Panc1 (cell line): ENCODE measurements around the gene AGBL2. TPM values are rescaled to one million over a fixed set of nuclear protein-coding genes. Genes with fewer than 3 reads are reported as not detected.

Source experiments
- ATAC-seq: fragments of 200-7000 bp; cut with Tn5 transposase; 2 replicates; pipeline ENCODE4 v1.9.1; 2020; ENCODE audit warnings: mild to moderate bottlenecking, moderate library complexity
- BruUV-seq: library from RNA; stranded (reverse); fragments of 400-500 nt; replicated peaks from 2 replicates; lab custom pipeline; 2021; lab: Mats Ljungman, UMichigan
- CTCF ChIA-PET: fragments of 300-600 bp; sonication (Branson Sonifier 250); formaldehyde crosslinking; loops from one replicate; lab custom pipeline; 2022; ENCODE audit warnings: antibody characterized with exemption; lab: Charles Lee
- POLR2A ChIA-PET: fragments of 300-600 bp; sonication (Branson Sonifier 250); formaldehyde crosslinking; loops from one replicate; lab custom pipeline; 2022; ENCODE audit warnings: antibody characterized with exemption; lab: Charles Lee
- DNase-seq: peaks from one replicate; pipeline ENCODE4 v3.0.0-alpha.2; 2010; ENCODE audit warnings: low read depth, low spot score
- H3K27ac ChIP-seq: 2 replicates; pipeline ENCODE4 v1.5.1; 2011; ENCODE audit warnings: mild to moderate bottlenecking, low read length, inconsistent platforms
- H3K27me3 ChIP-seq: fragments of 200-500 bp; sonication (Bioruptor generic); 2 replicates; pipeline ENCODE4 v1.6.0; 2014; ENCODE audit warnings: low read length, inconsistent platforms; ENCODE audit not compliant: control insufficient read depth, insufficient read depth
- H3K36me3 ChIP-seq: fragments of 200-500 bp; sonication (Bioruptor generic); 2 replicates; pipeline ENCODE4 v1.5.1; 2014; ENCODE audit warnings: inconsistent platforms, mild to moderate bottlenecking, low read length, moderate library complexity; ENCODE audit not compliant: control insufficient read depth, insufficient read depth
- H3K4me1 ChIP-seq: 2 replicates; pipeline ENCODE4 v1.5.1; 2011; ENCODE audit warnings: inconsistent platforms, mild to moderate bottlenecking, low read length, moderate library complexity; ENCODE audit not compliant: control insufficient read depth, insufficient read depth
- H3K4me3 ChIP-seq, 2 experiments: 2 replicates each; pipeline ENCODE4 v1.5.1; 2011 to 2012; ENCODE audit warnings: low read depth in 2 of 2, low read length in 2 of 2, mild to moderate bottlenecking in 2 of 2, inconsistent platforms in 1 of 2, moderate library complexity in 1 of 2
- H3K9me3 ChIP-seq: fragments of 200-500 bp; sonication (Bioruptor generic); 2 replicates; pipeline ENCODE4 v1.5.1; 2014; ENCODE audit warnings: low read depth, mild to moderate bottlenecking, inconsistent platforms, low read length, moderate library complexity; ENCODE audit not compliant: control insufficient read depth, insufficient read depth
- CTCF ChIP-seq: fragments of 450-650 bp; IDR thresholded peaks from 2 replicates; pipeline ENCODE4 v1.5.1; 2017; ENCODE audit warnings: mild to moderate bottlenecking
- POLR2AphosphoS5 ChIP-seq: IDR thresholded peaks from 2 replicates; pipeline ENCODE4 v1.6.1; 2012; ENCODE audit warnings: mild to moderate bottlenecking, low read depth, low read length, moderate library complexity
- REST ChIP-seq, 2 experiments: IDR thresholded peaks; 2 replicates each; pipeline ENCODE4 v1.6.1; 2011 to 2012; ENCODE audit warnings: low read depth in 2 of 2, control low read depth in 1 of 2, low read length in 1 of 2, mild to moderate bottlenecking in 1 of 2, moderate library complexity in 1 of 2; ENCODE audit not compliant: insufficient read depth in 1 of 2
- SIN3A ChIP-seq: IDR thresholded peaks from 2 replicates; pipeline ENCODE4 v1.6.1; 2012; ENCODE audit warnings: low read depth, mild to moderate bottlenecking, low read length, moderate library complexity, borderline replicate concordance; ENCODE audit not compliant: insufficient read depth
- TCF7L2 ChIP-seq: IDR thresholded peaks from 2 replicates; pipeline ENCODE4 v1.6.1; 2011; ENCODE audit warnings: mild to moderate bottlenecking, low read depth, low read length, inconsistent platforms
- in situ Hi-C: cut with HindIII; loops from 2 replicates; pipeline ENCODE4 v1.10.0; 2016; ENCODE audit warnings: low sequenced_read_pairs, low pct_unique_long_range_greater_than_20kb
- intact Hi-C: fragments of 100-400 bp; cut with micrococcal nuclease; formaldehyde crosslinking; loops from one replicate; pipeline ENCODE4 v1.10.0; 2022; ENCODE audit not compliant: unreplicated experiment
- total RNA-seq: library from RNA; stranded (reverse); gene quantifications from one replicate; pipeline ENCODE4 v1.2.1, GENCODE V29; 2021; ENCODE audit not compliant: unreplicated experiment

The AGBL2 gene
- total RNA-seq, 1 experiment from 2014 or later = 6.8 TPM

GRCh38 chr11:47659276-47659675 lies 55.9 kb downstream of the AGBL2 start:
- in situ Hi-C loops (no loop called here), intact Hi-C loops (no loop called here)
- H3K27ac ChIP-seq = no peak overlapping the region
- ChIA-PET POLR2A (no interaction called here), CTCF (no interaction called here)
- no peaks in the 10 kb centered on the region for H3K9me3 ChIP-seq
- H3K36me3 ChIP-seq = no peaks in the 10 kb centered on the region
- no peak overlapping the region for H3K4me3 ChIP-seq
- TF ChIP-seq TCF7L2 = no peak
- no TSS peak for BruUV-seq
- no peaks in the 10 kb centered on the region for H3K27me3 ChIP-seq
- ATAC-seq = no peak
- H3K4me1 ChIP-seq = no peaks in the 10 kb centered on the region
- no peak for DNase-seq

GRCh38 chr11:47656260-47656885 lies 58.8 kb downstream of the AGBL2 start:
- H3K9me3 ChIP-seq = no peaks in the 10 kb centered on the region
- ATAC-seq = no peak
- BruUV-seq = no TSS peak
- H3K4me1 ChIP-seq = no peaks in the 10 kb centered on the region
- H3K36me3 ChIP-seq = no peaks in the 10 kb centered on the region
- CTCF ChIA-PET = no interaction called here
- H3K27ac ChIP-seq = no peak overlapping the region
- no peak for DNase-seq
- H3K27me3 ChIP-seq = no peaks in the 10 kb centered on the region
- in situ Hi-C loops = no loop called here
- H3K4me3 ChIP-seq = no peak overlapping the region
- POLR2A ChIA-PET = no interaction called here
- no peak for TF ChIP-seq SIN3A
- TF ChIP-seq POLR2AphosphoS5 = no peak
- no peak for TF ChIP-seq TCF7L2
- no peak for TF ChIP-seq REST (IDR thresholded peaks at IDR 0.05; ENCODE audit: insufficient read depth in 1 of 2, low read depth in 2 of 2, low read length in 1 of 2)
- no peak for TF ChIP-seq CTCF
- intact Hi-C loops = no loop called here

- Histone ChIP-seq H3K4me3 (no peak overlapping the region), H3K9me3 (no peaks in the 10 kb centered on the region), H3K27me3 (no peaks in the 10 kb centered on the region), H3K4me1 (no peaks in the 10 kb centered on the region), H3K27ac (no peak overlapping the region), H3K36me3 (no peaks in the 10 kb centered on the region)
- intact Hi-C loops = no loop called here
- TF ChIP-seq REST (IDR thresholded peaks at IDR 0.05; ENCODE audit: insufficient read depth in 1 of 2, low read depth in 2 of 2, low read length in 1 of 2) = no peak
- no peak for TF ChIP-seq POLR2AphosphoS5
- TF ChIP-seq SIN3A = no peak
- no peak for TF ChIP-seq TCF7L2
- no peak for TF ChIP-seq CTCF
- POLR2A ChIA-PET = no interaction called here
- in situ Hi-C loops = no loop called here
- CTCF ChIA-PET = no interaction called here
- DNase-seq = no peak
- ATAC-seq = no peak
- no TSS peak for BruUV-seq
Measured at GRCh38 chr11:47651818-47652469, 63.2 kb downstream of the AGBL2 start.
